AG04449 (cell line): ENCODE measurements around the gene MEX3A.

Experiments
- CTCF ChIA-PET: fragments of 350-600 bp; formaldehyde crosslinking; extraction: SDS; loops from one replicate; lab custom pipeline; 2021; ENCODE audit warnings: antibody characterized with exemption; lab: Yijun Ruan, JAX
- POLR2A ChIA-PET: fragments of 400-600, 350-600 bp; formaldehyde crosslinking; extraction: SDS; loops from one replicate; lab custom pipeline; 2020; ENCODE audit warnings: antibody characterized with exemption, inconsistent platforms; lab: Yijun Ruan, JAX
- DNase-seq: peaks from one replicate; pipeline ENCODE4 v3.0.0-alpha.2; 2010; ENCODE audit warnings: low read depth, low spot score
- H3K4me3 ChIP-seq: 2 replicates; pipeline ENCODE4 v1.5.1; 2011; ENCODE audit warnings: low read depth, mild to moderate bottlenecking, control low read depth, low read length
- CTCF ChIP-seq: IDR thresholded peaks from one replicate; pipeline ENCODE4 v1.5.1; 2011; ENCODE audit warnings: mild to moderate bottlenecking, moderate library complexity, low read length, control low read depth, inconsistent platforms; ENCODE audit not compliant: insufficient read depth; ENCODE audit errors: missing control alignments

The MEX3A gene

GRCh38 chr1:156091610-156092009 is 9.3 kb upstream of the MEX3A start:
- no peak for TF ChIP-seq CTCF
- CTCF ChIA-PET, result interaction anchor here (0.9 to 29.5 kb wide), 10 partner anchors 12 to 267 kb away, joined by 3 to 1837 read pairs (median 12); partner anchors contain the start of genes LMNA and SEMA4A
- no peak for DNase-seq
- POLR2A ChIA-PET, result no interaction called here
- H3K4me3 ChIP-seq, result no peak overlapping the region

- ChIA-PET CTCF (interaction anchor here (0.6 to 29.5 kb wide), 27 partner anchors 8 to 268 kb away, joined by 3 to 1837 read pairs (median 5); partner anchors contain the start of genes LMNA, PMF1, SEMA4A and SLC25A44), POLR2A (no interaction called here)
- no peak for DNase-seq
- TF ChIP-seq CTCF, result peak; percentile 72
- no peak overlapping the region for H3K4me3 ChIP-seq
Observed at GRCh38 chr1:156090840-156091188, 8.5 kb upstream of the MEX3A start.

- CTCF ChIA-PET, result interaction anchor here (0.8 to 29.5 kb wide), 27 partner anchors 7 to 269 kb away, joined by 3 to 1837 read pairs (median 5); partner anchors contain the start of genes LMNA, PMF1, SEMA4A and SLC25A44
- POLR2A ChIA-PET, result interaction anchor here (0.6 kb wide), 1 partner anchor 135 kb away, joined by 3 read pairs; no protein-coding TSS in a partner anchor
- no peak for TF ChIP-seq CTCF
- no peak for DNase-seq
- no peak overlapping the region for H3K4me3 ChIP-seq
Observed at GRCh38 chr1:156090138-156090839, 8.0 kb upstream of the MEX3A start.

GRCh38 chr1:156089704-156090103 is 7.4 kb upstream of the MEX3A start:
- no peak for DNase-seq
- no peak for TF ChIP-seq CTCF
- H3K4me3 ChIP-seq, result no peak overlapping the region
- POLR2A ChIA-PET, result interaction anchor here (0.6 kb wide), 2 partner anchors 113 to 135 kb away, joined by 3 read pairs; no protein-coding TSS in a partner anchor
- CTCF ChIA-PET, result interaction anchor here (1.0 to 29.5 kb wide), 21 partner anchors 11 to 269 kb away, joined by 3 to 1837 read pairs (median 5); partner anchors contain the start of genes LMNA, PMF1, SEMA4A and SLC25A44

- no peak overlapping the region for H3K4me3 ChIP-seq
- CTCF ChIA-PET, result interaction anchor here (1.2 to 29.5 kb wide), 4 partner anchors 10 to 48 kb away, joined by 3 to 1837 read pairs (median 38); partner anchors contain the start of genes LMNA and SEMA4A
- no peak for TF ChIP-seq CTCF
- no peak for DNase-seq
- POLR2A ChIA-PET, result no interaction called here
Observed at GRCh38 chr1:156086256-156086662, 4.0 kb upstream of the MEX3A start.
